ELR (cell line): ENCODE data around the gene CCNJL.

ENCODE experiments used
- DNase-seq: peaks from one replicate; pipeline ENCODE4 v3.0.0-alpha.2; 2015; ENCODE audit warnings: low read depth

Gene CCNJL

DNA sequence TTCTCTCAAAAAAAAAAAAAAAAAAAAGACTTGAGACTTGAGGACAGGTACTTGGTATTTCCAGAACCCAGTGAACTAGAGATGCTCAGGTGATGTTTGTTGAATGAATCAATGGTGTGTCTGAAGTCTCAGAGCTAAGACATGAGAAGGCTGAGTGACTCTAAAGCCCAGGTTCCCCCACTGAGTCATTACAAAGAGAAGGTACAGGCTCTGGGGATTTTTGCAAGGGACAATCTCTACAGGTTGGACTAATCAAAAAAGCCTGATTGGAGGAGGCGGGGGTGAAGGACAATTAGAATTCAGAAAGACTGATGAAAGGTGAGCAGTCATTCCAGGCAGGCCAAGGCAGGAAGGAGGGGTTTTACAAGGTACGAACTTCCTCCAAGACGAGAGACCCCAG is 91.3 kb downstream of the CCNJL start:
- DNase-seq = no peak

DNA sequence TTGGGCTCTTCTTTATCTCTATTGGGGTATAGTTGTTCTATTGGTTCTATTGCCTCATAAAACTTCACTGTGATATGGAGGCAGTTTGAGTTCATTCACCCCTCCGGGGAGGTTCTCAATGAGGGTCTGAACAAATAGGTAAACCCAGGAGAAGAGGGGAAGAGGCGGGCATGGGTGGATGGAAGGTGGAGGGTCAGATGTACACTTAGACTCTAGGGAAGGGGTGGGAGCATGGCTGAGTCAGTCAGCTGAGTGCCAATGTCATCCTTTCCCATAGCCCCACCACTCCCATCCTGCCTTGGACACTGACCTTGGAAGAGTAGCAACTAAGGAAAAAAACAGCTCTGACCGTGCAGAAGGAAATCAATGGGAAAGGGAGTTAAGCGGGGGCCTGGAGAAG is 93.0 kb downstream of the CCNJL start:
- no peak for DNase-seq

GRCh38 chr5:160213537-160213936 is 98.8 kb downstream of the CCNJL start:
- DNase-seq = peak; percentile 22

GRCh38 chr5:160211352-160211751 is 101.0 kb downstream of the CCNJL start:
- DNase-seq = no peak

GRCh38 chr5:160210606-160211005 is 101.8 kb downstream of the CCNJL start:
- DNase-seq = no peak

GRCh38 chr5:160209917-160210316 is 102.4 kb downstream of the CCNJL start:
- DNase-seq = no peak

DNA sequence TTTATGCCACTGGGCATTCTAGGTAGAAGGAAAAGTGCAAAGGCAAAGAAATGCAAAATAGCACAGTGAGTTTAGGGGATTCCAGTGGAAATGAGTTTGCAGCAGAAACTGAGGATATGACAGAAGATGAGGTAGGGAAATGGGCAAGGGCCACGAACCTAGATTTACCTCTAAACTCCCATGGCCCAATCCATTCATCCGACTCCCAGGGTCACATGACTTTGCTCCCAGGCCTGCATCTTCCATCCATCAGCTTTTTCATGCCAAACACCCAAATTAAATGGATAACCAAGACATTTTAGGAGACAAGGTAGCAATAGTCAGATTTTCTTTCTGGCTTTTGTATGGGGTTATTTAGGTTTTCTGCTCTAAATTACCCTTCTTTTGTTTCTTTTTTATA is 105.3 kb downstream of the CCNJL start:
- no peak for DNase-seq
